Measurements from ENCODE around the gene ARHGAP21. TPM values are rescaled to one million over a fixed set of nuclear protein-coding genes. Genes with fewer than 3 reads are reported as not detected.
A peak's percentile ranks its signal among the peaks of the same experiment; 100 is the strongest.

The ARHGAP21 gene
- total RNA-seq, 1 donor from 2014 or later = 109 TPM

DNA sequence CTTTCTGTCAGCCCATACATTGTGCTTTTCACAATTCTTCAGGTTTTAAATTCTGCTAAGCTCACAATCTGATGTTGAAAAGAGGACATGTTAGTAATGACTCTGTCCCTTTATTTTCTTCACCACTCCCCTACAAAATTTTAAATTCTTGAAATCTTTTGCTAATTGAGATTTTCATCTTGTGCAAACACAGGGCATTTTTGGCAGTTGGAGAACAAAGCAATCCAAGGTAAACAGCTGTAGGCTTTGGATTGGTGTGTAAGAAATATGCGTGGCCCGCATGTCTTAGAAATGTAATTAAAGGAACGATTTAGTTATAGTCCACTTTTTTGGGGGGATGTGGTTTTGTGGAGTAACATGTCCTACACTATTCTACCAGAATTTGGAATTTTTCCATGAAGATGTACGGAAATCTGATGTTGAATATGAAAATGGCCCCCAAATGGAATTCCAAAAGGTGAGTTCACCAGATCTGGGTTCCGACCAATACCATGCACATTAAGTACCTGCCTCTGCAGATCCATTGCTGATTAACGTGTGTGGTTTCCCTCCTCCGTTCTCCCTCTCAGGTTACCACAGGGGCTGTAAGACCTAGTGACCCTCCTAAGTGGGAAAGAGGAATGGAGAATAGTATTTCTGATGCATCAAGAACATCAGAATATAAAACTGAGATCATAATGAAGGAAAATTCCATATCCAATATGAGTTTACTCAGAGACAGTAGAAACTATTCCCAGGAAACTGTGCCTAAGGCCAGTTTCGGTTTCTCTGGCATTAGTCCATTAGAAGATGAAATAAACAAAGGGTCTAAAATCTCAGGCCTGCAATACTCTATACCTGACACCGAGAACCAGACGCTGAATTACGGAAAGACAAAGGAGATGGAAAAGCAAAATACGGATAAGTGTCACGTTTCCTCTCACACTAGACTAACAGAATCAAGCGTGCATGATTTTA lies 181.1 kb downstream of the ARHGAP21 start:
- DNase-seq (ENCODE audit: low read depth in 2 of 2) = peak in 1 of 2 donors; percentile 15

DNA sequence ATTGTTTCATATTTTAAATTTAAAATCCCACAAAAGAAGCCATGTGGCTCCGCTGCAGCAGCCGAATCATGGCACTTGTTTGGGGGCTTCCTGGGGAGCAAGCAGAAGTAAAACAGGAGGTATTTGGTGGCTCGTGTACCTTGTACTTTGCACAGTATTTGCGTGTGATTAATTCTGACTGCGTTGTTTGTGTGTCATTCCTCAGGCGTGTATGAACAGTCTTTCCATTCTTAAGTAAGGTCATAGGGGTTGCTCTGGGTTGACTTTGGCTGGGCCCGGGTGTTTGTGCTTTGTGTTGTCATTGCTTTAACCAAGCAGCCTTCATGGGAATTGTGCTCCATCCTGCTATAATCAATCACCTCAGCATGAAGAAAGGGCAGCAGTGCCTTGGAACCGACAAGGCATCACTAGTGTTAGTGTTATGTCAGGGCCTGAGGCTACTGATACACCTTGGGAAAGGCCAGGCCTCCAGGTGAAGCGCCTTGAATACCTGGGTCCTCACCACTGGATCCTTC lies 182.4 kb downstream of the ARHGAP21 start:
- DNase-seq (ENCODE audit: low read depth in 2 of 2) = no peak

DNA sequence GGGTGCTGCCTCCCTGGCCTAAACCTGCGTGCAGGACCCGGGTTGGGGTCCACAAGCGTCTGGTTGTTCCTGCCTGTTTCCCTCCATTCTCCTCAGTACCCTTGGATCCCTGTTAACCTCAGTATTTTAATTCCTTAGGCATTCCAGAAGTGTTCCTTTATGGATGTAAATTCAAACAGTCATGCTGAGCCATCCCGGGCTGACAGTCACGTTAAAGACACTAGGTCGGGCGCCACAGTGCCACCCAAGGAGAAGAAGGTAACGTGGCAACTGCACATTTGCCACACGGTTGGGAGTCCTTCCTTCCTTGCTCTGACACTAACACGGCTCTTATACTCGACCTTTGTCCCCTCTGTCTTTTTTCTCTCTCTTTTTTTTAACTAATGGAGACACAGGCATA lies 187.1 kb downstream of the ARHGAP21 start:
- no peak for DNase-seq (ENCODE audit: low read depth in 2 of 2)

DNA sequence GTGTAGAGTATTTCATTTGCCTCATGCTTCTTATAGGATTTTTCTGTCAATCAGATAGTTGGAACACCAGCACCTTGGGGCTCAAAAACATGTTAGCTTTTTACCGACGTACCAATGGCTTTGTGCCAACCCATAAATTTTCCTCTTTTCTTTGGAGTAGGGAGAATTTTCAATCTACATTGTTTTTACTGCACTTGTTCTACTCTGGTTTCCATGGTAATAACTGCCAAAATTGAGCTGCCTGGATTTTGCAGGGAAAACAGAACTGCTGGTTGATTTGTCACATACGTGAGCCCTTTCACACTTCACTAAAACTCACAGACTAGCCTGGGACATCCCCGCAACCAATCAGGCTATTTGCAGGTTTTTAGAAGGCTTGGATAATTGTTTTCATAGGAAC lies 189.7 kb downstream of the ARHGAP21 start:
- DNase-seq (ENCODE audit: low read depth in 2 of 2) = no peak

Other genes with a start within 250 kb of the ARHGAP21 start
- 5.6 and 7.6 TPM in 2 replicates for gene PRTFDC1, start 228.7 kb upstream of the ARHGAP21 start, total RNA-seq